GM19372 (cell line): ENCODE results near the gene SLCO4A1.

ENCODE experiments used
- ATAC-seq: cut with Tn5 transposase; IDR thresholded peaks from one replicate; pipeline ENCODE4 v1.9.1; 2021; ENCODE audit warnings: mild to moderate bottlenecking, low read depth, moderate library complexity; ENCODE audit not compliant: unreplicated experiment

The SLCO4A1 gene

GRCh38 chr20:62663145-62664018 is 21.1 kb downstream of the SLCO4A1 start:
- no peak for ATAC-seq

GRCh38 chr20:62664019-62664971 is 22.0 kb downstream of the SLCO4A1 start:
- no peak for ATAC-seq

- no peak for ATAC-seq
Observed at GRCh38 chr20:62665153-62665754, 23.0 kb downstream of the SLCO4A1 start.

GRCh38 chr20:62665826-62666735 is 23.8 kb downstream of the SLCO4A1 start:
- ATAC-seq: no peak

GRCh38 chr20:62666736-62667529 is 24.6 kb downstream of the SLCO4A1 start:
- ATAC-seq: no peak

- no peak for ATAC-seq
Observed at GRCh38 chr20:62667530-62668440, 25.5 kb downstream of the SLCO4A1 start.

- ATAC-seq: no peak
Observed at GRCh38 chr20:62668441-62669027, 26.2 kb downstream of the SLCO4A1 start.

GRCh38 chr20:62669249-62669648 is 26.9 kb downstream of the SLCO4A1 start:
- no peak for ATAC-seq

GRCh38 chr20:62670156-62670555 is 27.9 kb downstream of the SLCO4A1 start:
- ATAC-seq: no peak

- no peak for ATAC-seq
Observed at GRCh38 chr20:62670998-62671397, 28.7 kb downstream of the SLCO4A1 start.

- no peak for ATAC-seq
Observed at GRCh38 chr20:62671765-62672164, 29.5 kb downstream of the SLCO4A1 start.

- ATAC-seq: no peak
Observed at GRCh38 chr20:62674370-62674769, 32.1 kb downstream of the SLCO4A1 start.

GRCh38 chr20:62675156-62675876 is 33.0 kb downstream of the SLCO4A1 start:
- no peak for ATAC-seq

- ATAC-seq: no peak
Observed at GRCh38 chr20:62675877-62676260, 33.6 kb downstream of the SLCO4A1 start.

GRCh38 chr20:62676976-62677375 is 34.7 kb downstream of the SLCO4A1 start:
- no peak for ATAC-seq

- no peak for ATAC-seq
Observed at GRCh38 chr20:62677678-62678077, 35.4 kb downstream of the SLCO4A1 start.

- no peak for ATAC-seq
Observed at GRCh38 chr20:62678553-62678952, 36.2 kb downstream of the SLCO4A1 start.
